ENCODE results near the gene DLX6. TPM values are rescaled to one million over a fixed set of nuclear protein-coding genes. Genes with fewer than 3 reads are reported as not detected.

The DLX6 gene
- total RNA-seq, 6 experiments from 2014 or later, result not detected

GRCh38 chr7:97015279-97015678 lies 9.9 kb downstream of the DLX6 start:
- Histone ChIP-seq H3K9me3 (no peaks in the 10 kb centered on the region), H3K4me1 (no peaks in the 10 kb centered on the region), H3K36me3 (no peaks in the 10 kb centered on the region), H3K27ac (no peak overlapping the region), H3K4me3 (no peak overlapping the region), H3K27me3 (peaks cover 10 to 79% of the 10 kb centered on the region in 2 donors)
- TF ChIP-seq CTCF (IDR thresholded peaks at IDR 0.05), result no peak
- TF ChIP-seq POLR2A (IDR thresholded peaks at IDR 0.05), result no peak
- intact Hi-C loops (cut with DNase I), result no loop called here
- no peak for ATAC-seq
- no peak for DNase-seq
- 9% methylated on average over 3 of the region's 3 CpGs for WGBS (ENCODE audit: insufficient coverage, low coverage, low lambda C conversion rate, missing lambda C conversion rate)

- no peaks in the 10 kb centered on the region for H3K9me3 ChIP-seq
- 2% methylated on average over 12 of the region's 12 CpGs for WGBS (ENCODE audit: insufficient coverage, low coverage, low lambda C conversion rate, missing lambda C conversion rate)
- intact Hi-C loops (cut with DNase I), result no loop called here
- no peak for DNase-seq
- no peak overlapping the region for H3K27ac ChIP-seq
- ATAC-seq, result no peak
- TF ChIP-seq CTCF (IDR thresholded peaks at IDR 0.05) (no peak), POLR2A (IDR thresholded peaks at IDR 0.05) (no peak)
- H3K36me3 ChIP-seq, result no peaks in the 10 kb centered on the region
- H3K27me3 ChIP-seq, result peaks cover 15 to 79% of the 10 kb centered on the region in 2 donors
- no peak overlapping the region for H3K4me3 ChIP-seq
- H3K4me1 ChIP-seq, result peaks cover 0 to 1% (median 0%) of the 10 kb centered on the region in 4 donors
Measured at GRCh38 chr7:97015756-97016380, 10.5 kb downstream of the DLX6 start.

- WGBS (ENCODE audit: insufficient coverage, low coverage, low lambda C conversion rate, missing lambda C conversion rate), result 6% methylated on average over 28 of the region's 55 CpGs
Measured at GRCh38 chr7:97016381-97017191, 11.2 kb downstream of the DLX6 start.

GRCh38 chr7:97017192-97018125 lies 12.1 kb downstream of the DLX6 start:
- DNase-seq (no peak), ATAC-seq (peak in 2 of 4 donors; percentile 5 to 28)
- Histone ChIP-seq H3K36me3 (no peaks in the 10 kb centered on the region), H3K4me1 (peaks cover 0 to 11% (median 0%) of the 10 kb centered on the region in 4 donors), H3K9me3 (no peaks in the 10 kb centered on the region), H3K27me3 (peaks cover 15 to 80% of the 10 kb centered on the region in 2 donors), H3K4me3 (no peak overlapping the region), H3K27ac (no peak overlapping the region)
- intact Hi-C loops (cut with DNase I), result no loop called here
- no peak for TF ChIP-seq POLR2A (IDR thresholded peaks at IDR 0.05)
- no peak for TF ChIP-seq CTCF (IDR thresholded peaks at IDR 0.05)
- 4% methylated on average over 27 of the region's 37 CpGs for WGBS (ENCODE audit: insufficient coverage, low coverage, low lambda C conversion rate, missing lambda C conversion rate)

More at GRCh38 chr7:97016381-97017191, 11.2 kb downstream of the DLX6 start:
- H3K27me3 ChIP-seq, result peaks cover 15 to 79% of the 10 kb centered on the region in 2 donors
- H3K9me3 ChIP-seq, result no peaks in the 10 kb centered on the region
- H3K27ac ChIP-seq, result no peak overlapping the region
- ATAC-seq (peak; percentile 54 to 60 (median 58)), DNase-seq (no peak)
- no peaks in the 10 kb centered on the region for H3K36me3 ChIP-seq
- H3K4me1 ChIP-seq, result peaks cover 0 to 9% (median 0%) of the 10 kb centered on the region in 4 donors
- intact Hi-C loops (cut with DNase I), result no loop called here
- H3K4me3 ChIP-seq, result no peak overlapping the region
- TF ChIP-seq POLR2A (IDR thresholded peaks at IDR 0.05), result no peak

Measured in right lobe of liver (tissue), 6 donors.